SK-N-SH (cell line): ENCODE measurements around the gene POLA2. TPM values are rescaled to one million over a fixed set of nuclear protein-coding genes. Genes with fewer than 3 reads are reported as not detected.

ENCODE experiments used
- CTCF ChIA-PET: fragments of 300-600, 350-600 bp; formaldehyde crosslinking; extraction: SDS; loops from one replicate; lab custom pipeline; 2021; lab: Yijun Ruan, JAX
- POLR2A ChIA-PET: fragments of 350-600 bp; sonication (Branson Sonifier 250); formaldehyde crosslinking; extraction: SDS; loops from one replicate; lab custom pipeline; 2020; ENCODE audit warnings: antibody characterized with exemption, inconsistent platforms; lab: Yijun Ruan, JAX
- DNase-seq: peaks from one replicate; pipeline ENCODE4 v3.0.0; 2012
- H2AFZ ChIP-seq: fragments of 200-600 bp; sonication (generic); 2 replicates; pipeline ENCODE4 v1.8.1; 2016; ENCODE audit warnings: antibody characterized with exemption, mild to moderate bottlenecking, low read depth
- H3F3A ChIP-seq: fragments of 200-600 bp; sonication (generic); replicated peaks from 2 replicates; pipeline ENCODE3; 2016; ENCODE audit warnings: antibody characterized with exemption, mild to moderate bottlenecking; ENCODE audit not compliant: insufficient read depth
- H3K27ac ChIP-seq, 2 experiments: fragments of 200-500 bp in 1 of 2; fragments of 200-600 bp in 1 of 2; sonication (Bioruptor generic) in 1 of 2; sonication (generic), shearing (Covaris generic) in 1 of 2; 2 replicates each; pipeline versions ENCODE4 v1.5.1 to v1.6.1; 2014 to 2016; ENCODE audit warnings: low read depth in 2 of 2, inconsistent platforms in 1 of 2, low read length in 1 of 2, mild to moderate bottlenecking in 1 of 2, mixed read lengths in 1 of 2
- H3K27me3 ChIP-seq: fragments of 200-600 bp; sonication (generic), shearing (Covaris generic); 2 replicates; pipeline ENCODE4 v1.6.1; 2016; ENCODE audit warnings: mixed run types; ENCODE audit not compliant: insufficient read depth
- H3K36me3 ChIP-seq, 2 experiments: fragments of 200-500 bp in 1 of 2; fragments of 200-600 bp in 1 of 2; sonication (Bioruptor generic) in 1 of 2; sonication (generic) in 1 of 2; replicated peaks in 1 of 2; 2 replicates each; pipeline versions ENCODE3 to v1.5.1; 2014 to 2016; ENCODE audit warnings: low read length in 1 of 2, mild to moderate bottlenecking in 1 of 2; ENCODE audit not compliant: insufficient read depth in 2 of 2, control insufficient read depth in 1 of 2
- H3K4me1 ChIP-seq, 2 experiments: fragments of 200-500 bp in 1 of 2; fragments of 200-600 bp in 1 of 2; sonication (Bioruptor generic) in 1 of 2; sonication (generic), shearing (Covaris generic) in 1 of 2; 2 replicates each; pipeline versions ENCODE4 v1.5.1 to v1.6.1; 2014 to 2016; ENCODE audit warnings: low read depth in 1 of 2, low read length in 1 of 2, mixed run types in 1 of 2; ENCODE audit not compliant: insufficient read depth in 2 of 2, control insufficient read depth in 1 of 2
- H3K4me2 ChIP-seq: fragments of 200-600 bp; sonication (generic), shearing (Covaris generic); 2 replicates; pipeline ENCODE4 v1.6.1; 2017; ENCODE audit warnings: mixed run types
- H3K4me3 ChIP-seq, 2 experiments: fragments of 200-500 bp in 1 of 2; fragments of 200-600 bp in 1 of 2; sonication (Bioruptor generic) in 1 of 2; sonication (generic), shearing (Covaris generic) in 1 of 2; 2 replicates each; pipeline versions ENCODE4 v1.5.1 to v1.8.1; 2014 to 2016; ENCODE audit warnings: low read depth in 2 of 2, inconsistent platforms in 1 of 2, low read length in 1 of 2, mild to moderate bottlenecking in 1 of 2, mixed read lengths in 1 of 2, moderate library complexity in 1 of 2
- H3K79me2 ChIP-seq: fragments of 200-600 bp; sonication (generic); 2 replicates; pipeline ENCODE4 v1.8.1; 2017; ENCODE audit warnings: mild to moderate bottlenecking; ENCODE audit not compliant: insufficient read depth
- H3K9ac ChIP-seq: fragments of 200-600 bp; sonication (generic); 2 replicates; pipeline ENCODE4 v1.6.1; 2017; ENCODE audit warnings: mixed run types
- H3K9me2 ChIP-seq: fragments of 200-600 bp; sonication (generic); 2 replicates; pipeline ENCODE4 v1.6.1; 2017; ENCODE audit warnings: mixed run types
- H3K9me3 ChIP-seq: fragments of 200-600 bp; sonication (generic); 2 replicates; pipeline ENCODE4 v1.6.1; 2017; ENCODE audit warnings: mixed run types, mild to moderate bottlenecking, moderate library complexity
- H4K20me1 ChIP-seq: fragments of 200-600 bp; sonication (generic); 2 replicates; pipeline ENCODE4 v1.6.1; 2017; ENCODE audit warnings: mild to moderate bottlenecking, mixed run types; ENCODE audit not compliant: insufficient read depth
- EZH2phosphoT487 ChIP-seq: fragments of 200-600 bp; sonication (generic); IDR thresholded peaks from 2 replicates; pipeline ENCODE4 v1.6.1; 2017; ENCODE audit warnings: low read depth, mixed run types, mild to moderate bottlenecking, antibody characterized with exemption, moderate library complexity, borderline replicate concordance
- FOSL2 ChIP-seq: IDR thresholded peaks from 2 replicates; pipeline ENCODE4 v1.4.0; 2012; ENCODE audit warnings: low read depth, mild to moderate bottlenecking, moderate library complexity, borderline replicate concordance
- GATA2 ChIP-seq: sonication (generic); formaldehyde crosslinking; IDR thresholded peaks from 2 replicates; pipeline ENCODE4 v1.5.0; 2020; ENCODE audit warnings: mild to moderate bottlenecking, missing genetic modification reagents
- IRF3 ChIP-seq: fragments of 150-350 bp; IDR thresholded peaks from 2 replicates; pipeline ENCODE4 v1.6.1; 2016; ENCODE audit warnings: mild to moderate bottlenecking, low read depth, low read length
- NRF1 ChIP-seq: IDR thresholded peaks from 2 replicates; pipeline ENCODE4 v1.6.1; 2012; ENCODE audit warnings: low read depth, mild to moderate bottlenecking, low read length
- POLR2AphosphoS5 ChIP-seq: IDR thresholded peaks from 2 replicates; pipeline ENCODE4 v1.6.1; 2012; ENCODE audit warnings: low read depth, low read length
- TEAD4 ChIP-seq: IDR thresholded peaks from 2 replicates; pipeline ENCODE4 v1.4.0; 2012; ENCODE audit warnings: mild to moderate bottlenecking, borderline replicate concordance; ENCODE audit not compliant: insufficient read depth
- USF1 ChIP-seq: IDR thresholded peaks from 2 replicates; pipeline ENCODE4 v1.4.0; 2012; ENCODE audit warnings: low read depth, borderline replicate concordance
- WGBS: methylation state at CpG from one replicate; pipeline ENCODE4 v1.1.6; 2017; ENCODE audit warnings: low lambda C conversion rate; 5-methylcytosine and 5-hydroxymethylcytosine counted together
- polyA plus RNA-seq, 3 experiments: library from polyadenylated mRNA; depleted of rRNA; stranded (reverse); fragments of >200 nt; gene quantifications; 2 replicates each; pipeline ENCODE4 v1.2.3, GENCODE V29; 2012
- TF ChIP-seq, protein P1 (sequence below): fragments of 200-600 bp; sonication (generic); IDR thresholded peaks from 2 replicates; pipeline ENCODE4 v1.6.1; 2017; ENCODE audit warnings: antibody characterized with exemption, mild to moderate bottlenecking, moderate library complexity

The POLA2 gene
- polyA plus RNA-seq, 1 of the 3 experiments (the other 2 are of a cell fraction) = 18.4 TPM

GRCh38 chr11:65316227-65317024 lies 54.7 kb downstream of the POLA2 start (continued):
- no peak for TF ChIP-seq FOSL2
- no peak for TF ChIP-seq EZH2phosphoT487

DNA sequence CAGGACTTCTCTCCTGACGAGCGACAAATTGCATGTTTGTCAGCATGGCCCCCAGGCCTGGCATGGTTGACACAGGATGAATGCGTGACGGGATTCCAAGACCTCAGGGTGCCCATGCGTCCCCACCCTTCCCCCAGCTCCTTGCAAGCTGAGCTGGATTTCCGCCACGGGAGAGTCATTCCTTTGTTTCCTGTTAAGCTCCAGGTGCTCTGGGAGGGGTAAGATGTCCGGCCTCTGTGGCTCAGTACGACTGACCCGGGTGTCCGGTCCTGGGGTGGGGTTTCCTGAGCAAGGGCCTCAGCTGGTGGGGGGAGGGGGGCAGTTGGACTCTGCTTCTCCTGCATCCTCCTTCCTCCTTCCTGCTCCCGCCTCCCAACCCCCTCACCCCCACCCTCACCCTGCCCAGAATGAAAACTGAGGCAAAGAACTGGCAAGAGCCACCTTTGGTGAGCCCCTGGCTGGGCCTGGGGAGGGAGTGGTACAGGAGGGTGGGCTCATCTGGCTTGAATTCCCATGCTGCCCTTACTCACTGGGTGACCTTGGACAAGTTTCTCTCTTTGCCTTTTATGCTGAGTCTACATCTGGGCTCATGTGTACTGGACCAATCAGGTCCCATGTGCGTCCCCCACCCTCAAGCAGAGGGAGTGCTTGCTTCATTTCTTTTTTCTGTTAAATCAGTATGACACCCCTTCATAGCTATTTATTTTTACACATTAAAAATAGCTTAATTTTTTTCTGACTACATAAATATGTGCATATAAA lies 55.4 kb downstream of the POLA2 start:
- H3K9me2 ChIP-seq = no peaks in the 10 kb centered on the region
- peak overlapping the region in 1 of 2 experiments; percentile 94; a peak in 1 of 4 replicates for H3K4me3 ChIP-seq
- H3K36me3 ChIP-seq = peaks cover 0 to 14% of the 10 kb centered on the region in 2 experiments
- TF ChIP-seq, protein P1, sequence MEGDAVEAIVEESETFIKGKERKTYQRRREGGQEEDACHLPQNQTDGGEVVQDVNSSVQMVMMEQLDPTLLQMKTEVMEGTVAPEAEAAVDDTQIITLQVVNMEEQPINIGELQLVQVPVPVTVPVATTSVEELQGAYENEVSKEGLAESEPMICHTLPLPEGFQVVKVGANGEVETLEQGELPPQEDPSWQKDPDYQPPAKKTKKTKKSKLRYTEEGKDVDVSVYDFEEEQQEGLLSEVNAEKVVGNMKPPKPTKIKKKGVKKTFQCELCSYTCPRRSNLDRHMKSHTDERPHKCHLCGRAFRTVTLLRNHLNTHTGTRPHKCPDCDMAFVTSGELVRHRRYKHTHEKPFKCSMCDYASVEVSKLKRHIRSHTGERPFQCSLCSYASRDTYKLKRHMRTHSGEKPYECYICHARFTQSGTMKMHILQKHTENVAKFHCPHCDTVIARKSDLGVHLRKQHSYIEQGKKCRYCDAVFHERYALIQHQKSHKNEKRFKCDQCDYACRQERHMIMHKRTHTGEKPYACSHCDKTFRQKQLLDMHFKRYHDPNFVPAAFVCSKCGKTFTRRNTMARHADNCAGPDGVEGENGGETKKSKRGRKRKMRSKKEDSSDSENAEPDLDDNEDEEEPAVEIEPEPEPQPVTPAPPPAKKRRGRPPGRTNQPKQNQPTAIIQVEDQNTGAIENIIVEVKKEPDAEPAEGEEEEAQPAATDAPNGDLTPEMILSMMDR = no peak
- TF ChIP-seq POLR2AphosphoS5 (no peak), NRF1 (no peak), TEAD4 (no peak), USF1 (no peak), GATA2 (no peak), IRF3 (no peak)
- 86% methylated on average over 4 of the region's 13 CpGs for WGBS
- H4K20me1 ChIP-seq = peaks cover 35% of the 10 kb centered on the region
- DNase-seq = no peak
- H3K27me3 ChIP-seq = no peaks in the 10 kb centered on the region
- H3K9ac ChIP-seq = no peak overlapping the region
- no peak overlapping the region for H2AFZ ChIP-seq
- peaks cover 20 to 31% of the 10 kb centered on the region in 2 experiments; a peak in 2 of 4 replicates for H3K4me1 ChIP-seq
- peaks cover 9% of the 10 kb centered on the region for H3F3A ChIP-seq
- H3K79me2 ChIP-seq = peaks cover 61% of the 10 kb centered on the region
- POLR2A ChIA-PET = interaction anchor here (0.6 to 1.6 kb wide), 3 partner anchors 13 to 45 kb away, joined by 3 to 4 read pairs (median 3); partner anchors contain the start of gene DPF2
- CTCF ChIA-PET = interaction anchor here (0.9 to 24.1 kb wide), 13 partner anchors 12 to 289 kb away, joined by 3 to 1118 read pairs (median 6); partner anchors contain the start of genes DPF2 and POLA2
- H3K9me3 ChIP-seq = no peaks in the 10 kb centered on the region
- H3K27ac ChIP-seq = no peak overlapping the region
- H3K4me2 ChIP-seq = peak overlapping the region; percentile 87
